Stomach smooth muscle (tissue), 2 donors: Measurements from ENCODE around the gene RBM25.
"Not testable (repeated sequence)": the region's sequence is repeated elsewhere in the genome, so short reads cannot be mapped to it uniquely, and the experiment has no call there.

Source experiments
- H3K27ac ChIP-seq: one replicate; pipeline ENCODE4 v1.7.0; 2013; ENCODE audit warnings: mild to moderate bottlenecking, low read length, inconsistent platforms
- H3K27me3 ChIP-seq, 2 donors: one replicate each; pipeline ENCODE4 v1.7.0; 2013; ENCODE audit warnings: low read length in 2 of 2; ENCODE audit not compliant: insufficient read depth in 2 of 2, control insufficient read depth in 1 of 2
- H3K36me3 ChIP-seq, 2 donors: one replicate each; pipeline ENCODE4 v1.7.0; 2013; ENCODE audit warnings: low read length in 2 of 2; ENCODE audit not compliant: control insufficient read depth in 2 of 2, insufficient read depth in 2 of 2
- H3K4me1 ChIP-seq: one replicate; pipeline ENCODE4 v1.7.0; 2013; ENCODE audit warnings: low read length; ENCODE audit not compliant: control insufficient read depth, insufficient read depth
- H3K4me3 ChIP-seq, 2 donors: one replicate each; pipeline ENCODE4 v1.7.0; 2013; ENCODE audit warnings: low read length in 2 of 2
- H3K9ac ChIP-seq, 2 donors: one replicate each; pipeline ENCODE4 v1.7.0; 2013; ENCODE audit warnings: low read length in 2 of 2, mild to moderate bottlenecking in 1 of 2
- H3K9me3 ChIP-seq, 2 donors: one replicate each; pipeline ENCODE4 v1.7.0; 2013; ENCODE audit warnings: low read length in 2 of 2; ENCODE audit not compliant: control insufficient read depth in 2 of 2
- donor health status: healthy.
- donor health status: Pancreatic carcinoma.

The RBM25 gene

DNA sequence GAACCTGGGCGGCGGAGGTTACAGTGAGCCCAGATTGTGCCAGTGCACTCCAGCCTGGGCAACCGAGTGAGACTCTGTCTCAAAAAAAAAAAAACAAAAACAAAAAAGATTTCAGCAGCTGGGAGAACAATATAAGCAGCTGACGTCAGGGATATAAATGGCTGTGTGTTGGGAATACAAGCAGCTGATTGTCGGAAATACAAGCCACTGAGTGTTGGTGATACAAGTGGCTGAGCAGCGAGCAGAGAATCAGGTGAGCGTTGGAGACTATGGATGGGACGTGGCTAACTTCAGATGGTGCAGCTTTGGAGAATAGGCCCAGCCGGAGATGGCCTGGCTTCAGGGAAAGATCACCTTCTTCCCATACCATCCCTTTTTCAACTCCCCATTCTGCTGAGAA is 109.9 kb downstream of the RBM25 start:
- Histone ChIP-seq H3K9me3 (no peaks in the 10 kb centered on the region), H3K27me3 (no peaks in the 10 kb centered on the region), H3K9ac (no peak overlapping the region), H3K4me3 (no peak overlapping the region), H3K27ac (no peak overlapping the region), H3K36me3 (peaks cover 29 to 32% of the 10 kb centered on the region in 2 donors), H3K4me1 (no peaks in the 10 kb centered on the region)

DNA sequence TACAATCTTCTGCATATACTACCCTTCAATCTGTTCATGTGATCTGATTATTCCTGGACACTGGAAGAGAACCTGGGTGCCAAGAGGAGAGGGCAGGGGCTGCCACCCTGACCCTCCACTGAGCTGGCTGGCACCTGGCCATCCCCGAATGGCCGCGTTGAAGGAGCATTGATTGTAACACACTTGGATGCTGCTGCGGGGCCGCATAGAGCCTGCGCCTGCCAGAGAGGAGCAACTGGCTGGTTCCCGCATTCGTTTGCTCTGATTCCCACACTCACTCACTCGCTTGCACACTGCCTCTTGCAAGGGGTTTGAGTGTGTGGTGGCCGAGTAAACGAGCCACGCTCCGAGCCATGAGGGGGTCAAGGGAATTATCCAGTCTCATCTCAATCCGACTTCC is 110.4 kb downstream of the RBM25 start:
- H3K4me1 ChIP-seq = no peaks in the 10 kb centered on the region
- H3K36me3 ChIP-seq = peaks cover 29 to 32% of the 10 kb centered on the region in 2 donors
- H3K27me3 ChIP-seq = no peaks in the 10 kb centered on the region
- no peak overlapping the region for H3K27ac ChIP-seq
- no peaks in the 10 kb centered on the region for H3K9me3 ChIP-seq
- no peak overlapping the region for H3K9ac ChIP-seq
- H3K4me3 ChIP-seq = no peak overlapping the region

DNA sequence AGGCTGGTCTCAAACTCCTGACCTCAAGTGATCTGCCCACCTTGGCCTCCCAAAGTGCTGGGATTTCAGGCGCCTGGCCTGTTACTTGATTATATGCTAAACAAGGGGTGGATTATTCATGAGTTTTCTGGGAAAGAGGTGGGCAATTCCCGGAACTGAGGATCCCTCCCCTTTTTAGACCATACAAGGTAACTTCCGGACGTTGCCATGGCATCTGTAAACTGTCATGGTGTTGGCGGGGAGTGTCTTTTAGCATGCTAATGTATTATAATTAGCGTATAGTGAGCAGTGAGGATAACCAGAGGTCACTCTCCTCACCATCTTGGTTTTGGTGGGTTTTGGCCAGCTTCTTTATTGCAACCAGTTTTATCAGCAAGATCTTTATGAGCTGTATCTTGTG is 111.5 kb downstream of the RBM25 start:
- not testable (repeated sequence) for H3K4me3 ChIP-seq, H3K4me1 ChIP-seq, H3K9me3 ChIP-seq, H3K27me3 ChIP-seq, H3K27ac ChIP-seq, H3K9ac ChIP-seq
- H3K36me3 ChIP-seq = peaks cover 38% of the 10 kb centered on the region in 2 donors

DNA sequence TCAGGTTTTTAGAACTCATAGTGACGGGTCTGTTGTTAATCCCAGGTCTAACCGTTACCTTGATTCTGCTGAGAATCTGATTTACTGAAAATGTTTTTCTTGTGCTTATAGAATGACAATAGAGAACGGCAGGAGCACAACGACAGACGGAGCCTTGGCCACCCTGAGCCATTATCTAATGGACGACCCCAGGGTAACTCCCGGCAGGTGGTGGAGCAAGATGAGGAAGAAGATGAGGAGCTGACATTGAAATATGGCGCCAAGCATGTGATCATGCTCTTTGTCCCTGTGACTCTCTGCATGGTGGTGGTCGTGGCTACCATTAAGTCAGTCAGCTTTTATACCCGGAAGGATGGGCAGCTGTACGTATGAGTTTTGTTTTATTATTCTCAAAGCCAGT is 112.4 kb downstream of the RBM25 start:
- Histone ChIP-seq H3K27ac (no peak overlapping the region), H3K9ac (no peak overlapping the region), H3K36me3 (peaks cover 38 to 39% of the 10 kb centered on the region in 2 donors), H3K9me3 (no peaks in the 10 kb centered on the region), H3K4me1 (no peaks in the 10 kb centered on the region), H3K27me3 (no peaks in the 10 kb centered on the region), H3K4me3 (no peak overlapping the region)

DNA sequence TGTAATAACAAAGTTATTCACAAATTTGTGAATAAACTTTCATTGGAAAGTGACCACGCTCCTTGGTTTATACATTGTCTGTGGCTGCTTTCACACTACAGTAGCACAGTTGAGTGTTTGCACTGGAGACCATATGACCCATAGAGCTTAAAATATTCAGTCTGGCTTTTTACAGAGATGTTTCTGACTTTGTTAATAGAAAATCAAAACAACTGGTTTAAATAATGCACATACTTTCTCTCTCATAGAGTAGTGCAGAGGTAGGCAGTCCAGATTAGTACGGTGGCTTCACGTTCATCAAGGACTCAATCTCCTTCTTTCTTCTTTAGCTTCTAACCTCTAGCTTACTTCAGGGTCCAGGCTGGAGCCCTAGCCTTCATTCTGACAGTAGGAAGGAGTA is 114.2 kb downstream of the RBM25 start:
- Histone ChIP-seq H3K9me3 (no peaks in the 10 kb centered on the region), H3K36me3 (peaks cover 38 to 42% of the 10 kb centered on the region in 2 donors), H3K27ac (no peak overlapping the region), H3K9ac (no peak overlapping the region), H3K4me3 (no peak overlapping the region), H3K27me3 (no peaks in the 10 kb centered on the region), H3K4me1 (no peaks in the 10 kb centered on the region)

DNA sequence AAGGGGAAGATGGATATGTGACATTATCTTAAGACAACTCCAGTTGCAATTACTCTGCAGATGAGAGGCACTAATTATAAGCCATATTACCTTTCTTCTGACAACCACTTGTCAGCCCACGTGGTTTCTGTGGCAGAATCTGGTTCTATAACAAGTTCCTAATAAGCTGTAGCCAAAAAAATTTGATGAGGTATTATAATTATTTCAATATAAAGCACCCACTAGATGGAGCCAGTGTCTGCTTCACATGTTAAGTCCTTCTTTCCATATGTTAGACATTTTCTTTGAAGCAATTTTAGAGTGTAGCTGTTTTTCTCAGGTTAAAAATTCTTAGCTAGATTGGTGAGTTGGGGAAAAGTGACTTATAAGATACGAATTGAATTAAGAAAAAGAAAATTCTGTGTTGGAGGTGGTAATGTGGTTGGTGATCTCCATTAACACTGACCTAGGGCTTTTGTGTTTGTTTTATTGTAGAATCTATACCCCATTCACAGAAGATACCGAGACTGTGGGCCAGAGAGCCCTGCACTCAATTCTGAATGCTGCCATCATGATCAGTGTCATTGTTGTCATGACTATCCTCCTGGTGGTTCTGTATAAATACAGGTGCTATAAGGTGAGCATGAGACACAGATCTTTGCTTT is 114.9 kb downstream of the RBM25 start:
- Histone ChIP-seq H3K27ac (no peak overlapping the region), H3K36me3 (peaks cover 38 to 42% of the 10 kb centered on the region in 2 donors), H3K4me3 (no peak overlapping the region), H3K9ac (no peak overlapping the region), H3K9me3 (no peaks in the 10 kb centered on the region), H3K4me1 (no peaks in the 10 kb centered on the region), H3K27me3 (no peaks in the 10 kb centered on the region)
